ENCODE measurements around the gene CALN1. TPM values are rescaled to one million over a fixed set of nuclear protein-coding genes. Genes with fewer than 3 reads are reported as not detected.

The CALN1 gene
- total and polyA plus RNA-seq, 9 donors = under 0.01 to 0.18 (median 0.13) TPM; not detected in 2

DNA sequence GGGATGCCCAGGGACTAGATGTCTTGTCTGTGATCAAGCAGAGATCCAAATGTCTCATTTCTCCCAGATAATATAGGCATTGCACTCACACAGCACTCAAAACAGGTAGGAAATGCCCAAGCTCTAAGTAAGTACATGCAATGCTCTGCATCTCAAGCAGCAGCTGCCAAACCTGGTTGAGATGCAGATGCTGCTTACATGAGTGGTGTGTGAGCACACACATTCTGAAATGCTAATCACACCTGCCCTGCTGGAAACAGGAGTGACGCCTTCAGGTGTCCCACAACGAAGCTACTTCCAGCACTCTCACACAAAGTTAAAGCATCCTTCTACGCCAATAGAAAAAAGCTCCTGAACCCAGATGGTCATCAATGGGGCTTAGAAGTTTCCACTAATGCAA, 132.9 kb downstream of the CALN1 start:
- H3K9me3 ChIP-seq = no peaks in the 10 kb centered on the region
- H3K36me3 ChIP-seq = no peaks in the 10 kb centered on the region
- WGBS, 3 donors = 66 to 78% (median 68%) methylated on average over 3 of the region's 3 CpGs
- H3K4me3 ChIP-seq = no peak overlapping the region
- H3K27me3 ChIP-seq = no peaks in the 10 kb centered on the region
- no peak for TF ChIP-seq POLR2A (IDR thresholded peaks at IDR 0.05)
- TF ChIP-seq, protein P1, sequence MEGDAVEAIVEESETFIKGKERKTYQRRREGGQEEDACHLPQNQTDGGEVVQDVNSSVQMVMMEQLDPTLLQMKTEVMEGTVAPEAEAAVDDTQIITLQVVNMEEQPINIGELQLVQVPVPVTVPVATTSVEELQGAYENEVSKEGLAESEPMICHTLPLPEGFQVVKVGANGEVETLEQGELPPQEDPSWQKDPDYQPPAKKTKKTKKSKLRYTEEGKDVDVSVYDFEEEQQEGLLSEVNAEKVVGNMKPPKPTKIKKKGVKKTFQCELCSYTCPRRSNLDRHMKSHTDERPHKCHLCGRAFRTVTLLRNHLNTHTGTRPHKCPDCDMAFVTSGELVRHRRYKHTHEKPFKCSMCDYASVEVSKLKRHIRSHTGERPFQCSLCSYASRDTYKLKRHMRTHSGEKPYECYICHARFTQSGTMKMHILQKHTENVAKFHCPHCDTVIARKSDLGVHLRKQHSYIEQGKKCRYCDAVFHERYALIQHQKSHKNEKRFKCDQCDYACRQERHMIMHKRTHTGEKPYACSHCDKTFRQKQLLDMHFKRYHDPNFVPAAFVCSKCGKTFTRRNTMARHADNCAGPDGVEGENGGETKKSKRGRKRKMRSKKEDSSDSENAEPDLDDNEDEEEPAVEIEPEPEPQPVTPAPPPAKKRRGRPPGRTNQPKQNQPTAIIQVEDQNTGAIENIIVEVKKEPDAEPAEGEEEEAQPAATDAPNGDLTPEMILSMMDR (IDR thresholded peaks at IDR 0.05) = no peak
- TF ChIP-seq EP300 (IDR thresholded peaks at IDR 0.05) = no peak
- H3K4me1 ChIP-seq (ENCODE audit: insufficient read depth) = no peaks in the 10 kb centered on the region
- DNase-seq = no peak
- intact Hi-C loops (cut with DNase I) = no loop called here
- H3K27ac ChIP-seq = no peak overlapping the region

DNA sequence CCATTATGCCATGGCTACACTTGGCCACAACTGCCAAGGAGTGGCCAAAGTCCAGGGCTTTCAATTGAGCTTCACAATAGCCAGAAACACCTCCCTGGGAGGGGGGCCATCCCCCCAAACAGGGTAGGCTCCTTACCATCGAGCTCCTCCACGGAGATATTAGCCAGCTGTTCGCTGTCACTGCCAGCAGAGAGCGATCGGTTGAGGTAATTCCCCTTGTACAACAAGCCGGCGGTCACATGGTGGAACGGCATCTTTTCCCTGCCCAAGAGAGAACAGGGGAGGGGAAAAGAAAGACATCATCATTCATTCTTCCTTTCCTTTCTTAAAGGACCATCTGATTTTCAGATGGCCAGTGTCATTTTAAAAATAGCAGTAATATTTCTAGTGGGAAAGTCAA, 133.6 kb downstream of the CALN1 start:
- Histone ChIP-seq H3K9me3 (no peaks in the 10 kb centered on the region), H3K27me3 (no peaks in the 10 kb centered on the region), H3K4me1 (ENCODE audit: insufficient read depth) (no peaks in the 10 kb centered on the region), H3K36me3 (no peaks in the 10 kb centered on the region), H3K27ac (no peak overlapping the region), H3K4me3 (no peak overlapping the region)
- no peak for TF ChIP-seq EP300 (IDR thresholded peaks at IDR 0.05)
- TF ChIP-seq POLR2A (IDR thresholded peaks at IDR 0.05) = no peak
- TF ChIP-seq, protein P1 (IDR thresholded peaks at IDR 0.05) = no peak
- no peak for DNase-seq
- intact Hi-C loops (cut with DNase I) = no loop called here
- 65 to 68% (median 65%) methylated on average over 8 of the region's 8 CpGs for WGBS, 3 donors

DNA sequence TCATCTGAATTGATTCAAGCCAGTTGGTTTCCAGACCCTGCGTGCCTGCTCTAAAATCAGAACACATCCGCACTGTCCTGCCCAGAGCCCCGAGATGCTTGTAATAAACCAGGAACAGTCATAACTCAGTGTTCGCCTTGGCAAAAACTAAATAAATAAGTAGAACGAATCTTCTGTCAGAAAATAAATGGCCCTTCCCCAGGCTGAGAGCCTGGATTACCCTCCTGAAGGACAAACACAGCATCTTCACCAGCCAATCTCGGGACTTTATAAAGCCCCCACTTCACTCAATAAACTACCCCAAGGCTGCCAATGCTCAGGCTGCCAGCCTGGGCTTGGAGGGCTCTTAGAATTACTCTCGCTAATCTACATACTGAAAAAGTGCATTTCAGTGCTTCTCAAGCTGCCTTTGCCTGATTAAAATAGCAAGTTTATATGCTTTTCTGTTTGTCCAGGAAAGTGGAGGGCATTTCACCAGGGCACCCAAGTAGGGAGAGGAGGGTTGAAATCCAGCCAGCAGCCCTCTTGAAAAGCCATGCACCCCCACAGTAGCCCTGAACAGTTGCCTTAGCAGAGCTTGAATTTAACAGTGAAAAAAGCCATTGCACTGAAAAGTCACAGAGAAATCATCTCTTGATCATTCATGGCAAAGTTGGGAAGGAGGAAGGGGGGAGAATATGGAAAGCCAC, 136.6 kb downstream of the CALN1 start:
- Histone ChIP-seq H3K36me3 (no peaks in the 10 kb centered on the region), H3K4me3 (no peak overlapping the region), H3K27ac (no peak overlapping the region), H3K27me3 (no peaks in the 10 kb centered on the region), H3K9me3 (no peaks in the 10 kb centered on the region), H3K4me1 (ENCODE audit: insufficient read depth) (no peaks in the 10 kb centered on the region)
- intact Hi-C loops (cut with DNase I) = no loop called here
- 72 to 83% (median 73%) methylated on average over 7 of the region's 7 CpGs for WGBS, 3 donors
- no peak for TF ChIP-seq POLR2A (IDR thresholded peaks at IDR 0.05)
- TF ChIP-seq, protein P1 (IDR thresholded peaks at IDR 0.05) = no peak
- TF ChIP-seq EP300 (IDR thresholded peaks at IDR 0.05) = no peak
- DNase-seq = no peak

DNA sequence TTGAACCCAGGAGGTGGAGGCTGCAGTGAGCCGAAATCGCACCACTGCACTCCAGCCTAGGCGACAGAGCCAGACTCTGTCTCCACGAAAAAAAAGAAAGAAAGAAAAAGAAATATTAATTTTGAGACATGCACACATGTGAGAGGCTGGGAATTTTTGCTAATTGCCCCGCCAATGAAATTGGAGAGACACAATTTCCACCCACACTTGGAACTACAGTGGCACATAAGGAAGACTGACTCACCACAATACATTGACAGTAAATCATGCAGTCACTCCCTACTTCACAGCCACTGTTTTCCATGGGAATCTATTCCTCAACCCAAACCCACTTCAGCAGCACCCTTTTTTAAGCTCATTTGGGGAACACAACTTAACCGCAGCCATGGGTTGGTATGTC, 139.7 kb downstream of the CALN1 start:
- TF ChIP-seq EP300 (IDR thresholded peaks at IDR 0.05) (no peak), POLR2A (IDR thresholded peaks at IDR 0.05) (no peak)
- TF ChIP-seq, protein P1 (IDR thresholded peaks at IDR 0.05) = no peak
- 93 to 95% (median 94%) methylated on average over 6 of the region's 6 CpGs for WGBS, 3 donors

More for the DNA sequence above, 139.7 kb downstream of the CALN1 start:
- H3K27me3 ChIP-seq = no peaks in the 10 kb centered on the region
- no peaks in the 10 kb centered on the region for H3K4me1 ChIP-seq (ENCODE audit: insufficient read depth)
- H3K36me3 ChIP-seq = no peaks in the 10 kb centered on the region
- no peak for DNase-seq
- intact Hi-C loops (cut with DNase I) = no loop called here
- H3K9me3 ChIP-seq = no peaks in the 10 kb centered on the region
- no peak overlapping the region for H3K4me3 ChIP-seq
- H3K27ac ChIP-seq = no peak overlapping the region

All from ovary (tissue), 9 donors.